Lower lobe of right lung (tissue), 2 donors: ENCODE data around the gene ASIC3. TPM values are rescaled to one million over a fixed set of nuclear protein-coding genes. Genes with fewer than 3 reads are reported as not detected.

Experiments
- ATAC-seq, 2 donors: fragments of 200-7000 bp; cut with Tn5 transposase; one replicate each; pipeline ENCODE4 v1.9.1; 2020 to 2022; ENCODE audit warnings: mild to moderate bottlenecking in 2 of 2, moderate library complexity in 2 of 2
- DNase-seq: peaks from one replicate; pipeline ENCODE4 v3.0.0-alpha.2; 2020
- H3K27ac ChIP-seq: fragments of 200-600 bp; one replicate; pipeline ENCODE4 v1.8.0; 2022
- H3K27me3 ChIP-seq: fragments of 200-600 bp; one replicate; pipeline ENCODE4 v1.8.0; 2022; ENCODE audit warnings: low read depth
- H3K36me3 ChIP-seq: fragments of 200-600 bp; one replicate; pipeline ENCODE4 v1.8.0; 2022; ENCODE audit warnings: mild to moderate bottlenecking
- H3K4me1 ChIP-seq: fragments of 200-600 bp; one replicate; pipeline ENCODE4 v1.8.0; 2022
- H3K4me3 ChIP-seq: fragments of 200-600 bp; one replicate; pipeline ENCODE4 v1.8.0; 2022; ENCODE audit warnings: mild to moderate bottlenecking
- H3K9me3 ChIP-seq: fragments of 200-600 bp; one replicate; pipeline ENCODE4 v1.8.0; 2022
- intact Hi-C: fragments of 100-400 bp; cut with DNase I; formaldehyde crosslinking; loops from one replicate; pipeline ENCODE4 v1.11.0; 2022
- total RNA-seq: library from RNA; stranded (reverse); fragmentation: NEBNext Ultra II Directional; extraction: Animal tissue kit (Norgen Biotek cat#: 25700); gene quantifications from one replicate; pipeline ENCODE4 v1.2.1, GENCODE V29; 2021
- TF ChIP-seq, protein P1 (sequence below): fragments of 200-600 bp; IDR thresholded peaks from one replicate; pipeline ENCODE4 v1.8.0; 2022; ENCODE audit warnings: antibody characterized with exemption, mild to moderate bottlenecking
- donor health status: DM: no; HTN: yes; CAD: no; lungs with severe emphysema.

The ASIC3 gene
- total RNA-seq, 1 donor from 2014 or later: 3.7 TPM

DNA sequence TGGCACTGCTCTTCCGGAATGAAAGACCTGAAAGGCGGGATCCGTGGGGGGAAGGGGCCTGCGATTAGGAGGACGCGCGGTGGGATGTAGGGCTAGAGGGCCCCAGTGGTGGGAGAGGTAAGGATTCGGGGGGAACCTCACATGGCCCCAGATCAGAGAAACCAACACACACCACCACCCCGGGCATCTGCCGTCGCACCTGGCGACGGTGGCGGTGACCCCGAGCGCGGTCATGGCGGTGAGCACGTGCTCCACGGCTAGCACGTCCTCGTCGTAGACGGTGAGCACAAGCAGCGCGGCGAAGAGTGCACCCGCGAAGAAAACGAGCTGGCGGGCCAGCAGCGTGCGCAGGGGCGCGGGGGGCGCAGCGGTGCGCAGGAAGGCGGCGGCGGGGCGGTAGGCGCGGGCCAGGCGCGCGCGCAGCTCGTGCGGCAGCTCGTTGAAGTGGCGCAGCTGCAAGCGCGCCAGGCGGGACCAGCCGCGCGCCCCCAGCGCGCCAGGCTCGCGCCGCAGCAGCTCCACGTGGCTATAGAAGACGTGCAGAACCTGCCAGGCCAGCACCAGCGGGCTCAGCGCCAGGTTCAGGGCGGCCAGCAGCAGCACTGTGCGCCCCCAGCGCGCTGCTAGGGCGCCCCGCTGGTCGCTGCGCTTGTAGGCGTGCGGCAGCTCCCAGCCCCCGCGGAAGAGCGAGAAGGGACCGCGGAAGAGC lies 29.8 kb upstream of the ASIC3 start:
- no peak overlapping the region for H3K27ac ChIP-seq
- H3K36me3 ChIP-seq: no peaks in the 10 kb centered on the region
- H3K9me3 ChIP-seq: no peaks in the 10 kb centered on the region
- TF ChIP-seq, protein P1, sequence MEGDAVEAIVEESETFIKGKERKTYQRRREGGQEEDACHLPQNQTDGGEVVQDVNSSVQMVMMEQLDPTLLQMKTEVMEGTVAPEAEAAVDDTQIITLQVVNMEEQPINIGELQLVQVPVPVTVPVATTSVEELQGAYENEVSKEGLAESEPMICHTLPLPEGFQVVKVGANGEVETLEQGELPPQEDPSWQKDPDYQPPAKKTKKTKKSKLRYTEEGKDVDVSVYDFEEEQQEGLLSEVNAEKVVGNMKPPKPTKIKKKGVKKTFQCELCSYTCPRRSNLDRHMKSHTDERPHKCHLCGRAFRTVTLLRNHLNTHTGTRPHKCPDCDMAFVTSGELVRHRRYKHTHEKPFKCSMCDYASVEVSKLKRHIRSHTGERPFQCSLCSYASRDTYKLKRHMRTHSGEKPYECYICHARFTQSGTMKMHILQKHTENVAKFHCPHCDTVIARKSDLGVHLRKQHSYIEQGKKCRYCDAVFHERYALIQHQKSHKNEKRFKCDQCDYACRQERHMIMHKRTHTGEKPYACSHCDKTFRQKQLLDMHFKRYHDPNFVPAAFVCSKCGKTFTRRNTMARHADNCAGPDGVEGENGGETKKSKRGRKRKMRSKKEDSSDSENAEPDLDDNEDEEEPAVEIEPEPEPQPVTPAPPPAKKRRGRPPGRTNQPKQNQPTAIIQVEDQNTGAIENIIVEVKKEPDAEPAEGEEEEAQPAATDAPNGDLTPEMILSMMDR: no peak
- ATAC-seq (peak; percentile 44 to 46), DNase-seq (no peak)
- intact Hi-C loops: no loop called here
- peaks cover 19% of the 10 kb centered on the region for H3K4me1 ChIP-seq
- peaks cover 38% of the 10 kb centered on the region for H3K27me3 ChIP-seq
- H3K4me3 ChIP-seq: peak overlapping the region; percentile 37

DNA sequence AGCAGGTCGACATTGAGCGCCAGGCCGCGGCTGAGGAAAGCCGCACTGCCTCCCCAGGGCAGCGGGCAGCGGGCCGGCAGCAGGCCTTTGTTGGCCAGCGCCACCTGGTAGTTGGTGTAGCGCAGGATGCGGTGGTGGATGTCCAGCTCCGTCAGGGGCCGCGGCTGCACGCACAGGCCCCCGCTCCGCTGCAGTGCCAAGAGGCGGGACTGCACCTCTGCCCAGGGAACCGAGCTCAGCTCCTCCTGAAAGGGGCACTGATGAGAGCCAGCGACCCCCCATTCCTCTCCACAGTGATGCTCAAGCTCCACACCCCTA lies 29.2 kb upstream of the ASIC3 start:
- H3K4me1 ChIP-seq: peaks cover 19% of the 10 kb centered on the region
- no peaks in the 10 kb centered on the region for H3K36me3 ChIP-seq
- intact Hi-C loops: no loop called here
- DNase-seq (no peak), ATAC-seq (peak in 1 of 2 donors; percentile 4)
- H3K4me3 ChIP-seq: peak overlapping the region; percentile 37
- no peaks in the 10 kb centered on the region for H3K9me3 ChIP-seq
- no peak overlapping the region for H3K27ac ChIP-seq
- H3K27me3 ChIP-seq: peaks cover 34% of the 10 kb centered on the region
- TF ChIP-seq, protein P1: no peak

DNA sequence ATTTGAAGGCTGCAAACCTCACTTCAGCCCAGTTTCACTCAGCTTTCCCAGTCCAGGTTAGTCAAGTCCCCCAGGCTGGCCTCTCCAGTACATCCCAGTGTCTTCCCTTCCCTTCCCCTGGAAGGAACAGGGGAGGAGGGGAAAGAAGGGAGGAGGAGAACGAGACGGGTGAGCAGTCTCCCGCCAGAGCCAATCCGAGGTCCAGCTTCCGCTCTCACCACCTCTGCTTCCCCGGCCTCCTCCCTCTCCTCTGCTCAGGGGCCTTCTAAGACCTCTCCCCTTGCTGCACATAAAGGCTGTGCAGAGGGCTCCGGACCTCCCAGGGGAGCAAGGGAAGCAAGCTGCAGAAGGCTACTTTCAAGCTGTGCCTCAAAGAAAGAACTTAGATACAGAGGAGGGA lies 28.1 kb upstream of the ASIC3 start:
- no peak for DNase-seq
- intact Hi-C loops: no loop called here
- Histone ChIP-seq H3K9me3 (no peaks in the 10 kb centered on the region), H3K4me3 (no peak overlapping the region), H3K27me3 (peaks cover 31% of the 10 kb centered on the region), H3K27ac (no peak overlapping the region), H3K36me3 (no peaks in the 10 kb centered on the region), H3K4me1 (peaks cover 19% of the 10 kb centered on the region)
- no peak for ATAC-seq
- TF ChIP-seq, protein P1: no peak

DNA sequence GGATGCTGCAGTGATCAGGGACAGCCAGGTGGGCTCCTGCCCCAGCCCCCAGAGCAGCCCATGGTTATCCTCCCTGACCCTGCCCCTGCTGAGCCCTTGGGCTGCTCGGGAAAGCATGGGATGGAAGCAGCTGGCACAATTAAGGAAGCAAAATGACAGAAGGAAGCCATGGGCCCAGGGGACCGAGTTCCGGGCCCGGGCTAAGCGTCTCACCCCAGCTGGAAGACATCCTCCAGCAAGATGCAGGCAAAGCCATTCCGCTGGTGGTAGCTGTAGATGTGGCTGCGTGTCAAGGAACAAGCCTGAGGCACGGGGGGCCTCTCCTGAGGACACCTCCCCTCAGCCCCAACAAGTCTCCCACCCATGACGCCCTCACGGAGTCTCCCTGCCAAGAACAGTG lies 25.1 kb upstream of the ASIC3 start:
- TF ChIP-seq, protein P1: no peak
- H3K9me3 ChIP-seq: no peaks in the 10 kb centered on the region
- ATAC-seq (no peak), DNase-seq (no peak)
- no peaks in the 10 kb centered on the region for H3K36me3 ChIP-seq
- peaks cover 16% of the 10 kb centered on the region for H3K27me3 ChIP-seq
- intact Hi-C loops: no loop called here
- H3K4me1 ChIP-seq: peaks cover 17% of the 10 kb centered on the region
- H3K27ac ChIP-seq: no peak overlapping the region
- H3K4me3 ChIP-seq: no peak overlapping the region

DNA sequence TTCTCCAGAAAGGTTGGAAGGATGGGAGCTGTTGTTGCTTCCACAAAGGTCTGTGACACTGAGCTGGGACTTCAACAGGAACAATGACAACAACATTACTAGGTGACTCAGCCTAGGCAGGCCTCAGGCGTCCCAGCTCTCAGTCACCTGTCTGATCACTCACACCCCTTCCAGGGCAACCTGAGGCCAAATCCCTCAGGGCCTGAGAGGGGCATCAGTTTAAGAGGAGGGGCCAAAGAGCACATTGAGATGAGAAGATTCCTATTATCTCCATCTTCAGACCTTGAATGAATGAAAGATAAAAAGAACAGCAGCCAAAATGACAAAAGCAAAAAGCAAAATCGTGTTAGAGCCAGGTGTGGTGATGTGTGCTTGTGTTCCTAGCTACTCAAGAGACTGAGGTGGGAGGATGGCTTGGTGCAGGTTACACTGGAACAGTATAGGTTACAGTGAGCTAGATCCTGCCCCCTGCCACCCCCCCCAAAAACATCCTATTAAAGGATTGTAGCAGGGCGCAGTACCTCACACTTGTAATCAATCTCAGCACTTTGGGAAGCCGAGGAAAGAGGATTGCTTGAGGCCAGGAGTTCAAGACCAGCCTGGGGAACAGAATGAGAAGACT lies 23.8 kb upstream of the ASIC3 start, which contains the start of gene ATG9B:
Gene ATG9B (minus strand): TSS at position 60 of the 622 bp plus-strand sequence. CDS start 71 bp downstream, outside the sequence.
- TF ChIP-seq, protein P1: no peak
- H3K27me3 ChIP-seq: peaks cover 3% of the 10 kb centered on the region
- H3K4me3 ChIP-seq: no peak within 1 kb of the TSS
- intact Hi-C loops: no loop called here
- no peaks in the 10 kb centered on the region for H3K9me3 ChIP-seq
- ATAC-seq (no peak), DNase-seq (no peak)
- H3K4me1 ChIP-seq: peaks cover 16% of the 10 kb centered on the region
- no peak within 1 kb of the TSS for H3K27ac ChIP-seq
- no peaks in the 10 kb centered on the region for H3K36me3 ChIP-seq
